DOHH2 (cell line): Measurements from ENCODE around the gene GJD3.

ENCODE experiments used
- EZH2phosphoT487 ChIP-seq: fragments of 200-600 bp; sonication (generic); IDR thresholded peaks from 2 replicates; pipeline ENCODE4 v1.6.1; 2017; ENCODE audit warnings: borderline replicate concordance, mild to moderate bottlenecking, antibody characterized with exemption, low read length, moderate library complexity, mixed read lengths
- TF ChIP-seq, protein P1 (sequence below): fragments of 200-600 bp; sonication (generic); IDR thresholded peaks from one replicate; pipeline ENCODE4 v1.5.1; 2014; ENCODE audit warnings: antibody characterized with exemption, mild to moderate bottlenecking, low read depth, low read length; ENCODE audit not compliant: poor library complexity, severe bottlenecking

DNA sequence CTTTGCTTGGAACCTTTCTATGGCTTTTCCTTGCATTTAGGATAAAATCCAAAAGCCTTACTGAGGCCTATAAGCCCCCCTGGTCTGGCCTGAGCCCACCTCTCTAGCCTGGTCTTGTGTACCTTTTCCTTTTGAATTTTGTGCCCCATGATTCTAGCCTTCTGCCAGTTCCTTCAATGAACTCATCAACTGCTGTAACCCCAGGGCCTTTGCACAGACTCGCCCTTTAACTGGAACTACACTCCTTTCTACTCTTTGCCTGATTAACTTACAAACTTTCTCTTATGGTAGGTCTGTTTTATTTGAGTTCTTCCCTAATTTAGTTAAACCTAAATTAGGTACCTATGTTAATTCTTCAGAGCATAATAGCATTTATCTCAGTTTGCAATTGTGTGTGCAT is 24.2 kb downstream of the GJD3 start:
- TF ChIP-seq, protein P1, sequence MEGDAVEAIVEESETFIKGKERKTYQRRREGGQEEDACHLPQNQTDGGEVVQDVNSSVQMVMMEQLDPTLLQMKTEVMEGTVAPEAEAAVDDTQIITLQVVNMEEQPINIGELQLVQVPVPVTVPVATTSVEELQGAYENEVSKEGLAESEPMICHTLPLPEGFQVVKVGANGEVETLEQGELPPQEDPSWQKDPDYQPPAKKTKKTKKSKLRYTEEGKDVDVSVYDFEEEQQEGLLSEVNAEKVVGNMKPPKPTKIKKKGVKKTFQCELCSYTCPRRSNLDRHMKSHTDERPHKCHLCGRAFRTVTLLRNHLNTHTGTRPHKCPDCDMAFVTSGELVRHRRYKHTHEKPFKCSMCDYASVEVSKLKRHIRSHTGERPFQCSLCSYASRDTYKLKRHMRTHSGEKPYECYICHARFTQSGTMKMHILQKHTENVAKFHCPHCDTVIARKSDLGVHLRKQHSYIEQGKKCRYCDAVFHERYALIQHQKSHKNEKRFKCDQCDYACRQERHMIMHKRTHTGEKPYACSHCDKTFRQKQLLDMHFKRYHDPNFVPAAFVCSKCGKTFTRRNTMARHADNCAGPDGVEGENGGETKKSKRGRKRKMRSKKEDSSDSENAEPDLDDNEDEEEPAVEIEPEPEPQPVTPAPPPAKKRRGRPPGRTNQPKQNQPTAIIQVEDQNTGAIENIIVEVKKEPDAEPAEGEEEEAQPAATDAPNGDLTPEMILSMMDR = no peak
- TF ChIP-seq EZH2phosphoT487 = no peak
